Astrocyte (in vitro differentiated cells and primary cell): Measurements from ENCODE around the gene GREM1.

Experiments
- EZH2 ChIP-seq: IDR thresholded peaks from 2 replicates; pipeline ENCODE4 v1.6.1; 2012; ENCODE audit warnings: mild to moderate bottlenecking, low read length, inconsistent platforms; ENCODE audit not compliant: insufficient read depth
- TF ChIP-seq, protein P1 (sequence below): IDR thresholded peaks from 2 replicates; pipeline ENCODE4 v1.5.1; 2011; ENCODE audit warnings: low read depth, mild to moderate bottlenecking, inconsistent platforms, low read length, moderate library complexity; ENCODE audit not compliant: insufficient read depth

DNA sequence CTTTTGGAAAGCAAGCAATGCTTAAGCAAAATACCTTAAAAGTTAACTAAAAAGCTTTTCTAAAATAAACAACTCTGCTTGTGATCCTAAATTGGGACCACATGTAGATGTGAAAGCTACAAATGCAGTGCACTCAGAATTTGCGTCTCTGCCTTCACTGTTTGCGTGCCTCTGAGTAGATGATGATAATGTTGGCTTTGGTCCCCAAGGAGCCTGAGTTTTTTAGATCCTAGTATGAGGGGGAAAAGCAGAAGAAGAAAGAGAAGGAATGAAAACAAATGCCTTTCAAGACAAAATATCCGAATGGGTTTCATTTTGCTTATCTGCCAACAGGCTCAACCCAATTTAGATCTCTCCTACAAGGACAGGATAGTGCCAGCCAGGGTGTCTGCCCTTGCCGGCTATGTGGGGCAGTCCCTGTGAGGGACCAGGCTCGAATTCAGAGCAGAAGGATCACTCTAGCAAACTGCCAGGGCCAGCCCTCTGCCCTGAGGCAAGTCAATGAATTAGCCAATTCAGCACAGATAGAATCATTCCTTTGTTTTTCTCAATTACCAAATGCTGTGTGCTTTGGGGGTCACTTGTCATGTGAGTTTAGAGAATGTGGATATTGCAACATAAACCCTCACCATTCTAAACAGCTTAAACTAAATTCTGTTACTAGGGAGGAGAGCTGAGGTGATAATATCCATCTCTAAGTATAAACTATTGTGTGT lies 47.8 kb upstream of the GREM1 start:
- TF ChIP-seq, protein P1, sequence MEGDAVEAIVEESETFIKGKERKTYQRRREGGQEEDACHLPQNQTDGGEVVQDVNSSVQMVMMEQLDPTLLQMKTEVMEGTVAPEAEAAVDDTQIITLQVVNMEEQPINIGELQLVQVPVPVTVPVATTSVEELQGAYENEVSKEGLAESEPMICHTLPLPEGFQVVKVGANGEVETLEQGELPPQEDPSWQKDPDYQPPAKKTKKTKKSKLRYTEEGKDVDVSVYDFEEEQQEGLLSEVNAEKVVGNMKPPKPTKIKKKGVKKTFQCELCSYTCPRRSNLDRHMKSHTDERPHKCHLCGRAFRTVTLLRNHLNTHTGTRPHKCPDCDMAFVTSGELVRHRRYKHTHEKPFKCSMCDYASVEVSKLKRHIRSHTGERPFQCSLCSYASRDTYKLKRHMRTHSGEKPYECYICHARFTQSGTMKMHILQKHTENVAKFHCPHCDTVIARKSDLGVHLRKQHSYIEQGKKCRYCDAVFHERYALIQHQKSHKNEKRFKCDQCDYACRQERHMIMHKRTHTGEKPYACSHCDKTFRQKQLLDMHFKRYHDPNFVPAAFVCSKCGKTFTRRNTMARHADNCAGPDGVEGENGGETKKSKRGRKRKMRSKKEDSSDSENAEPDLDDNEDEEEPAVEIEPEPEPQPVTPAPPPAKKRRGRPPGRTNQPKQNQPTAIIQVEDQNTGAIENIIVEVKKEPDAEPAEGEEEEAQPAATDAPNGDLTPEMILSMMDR: no peak
- TF ChIP-seq EZH2: no peak
